M059J (cell line): ENCODE data around the gene MRPS2. TPM values are rescaled to one million over a fixed set of nuclear protein-coding genes. Genes with fewer than 3 reads are reported as not detected.
"Not testable (repeated sequence)": the region's sequence is repeated elsewhere in the genome, so short reads cannot be mapped to it uniquely, and the experiment has no call there.

Source experiments
- DNase-seq: peaks from one replicate; pipeline ENCODE4 v3.0.0-alpha.2; 2012; ENCODE audit warnings: low read depth
- total RNA-seq: library from RNA; depleted of rRNA; stranded (reverse); fragments of >200 nt; shearing (Covaris generic); gene quantifications from 2 replicates; pipeline ENCODE4 v1.2.3, GENCODE V29; 2014

MRPS2 gene
- total RNA-seq, 1 experiment from 2014 or later: 36.9 TPM

- DNase-seq: peak; percentile 88
These were observed 984 bp upstream of the MRPS2 start for GRCh38 chr9:135499326-135500070.

- no peak for DNase-seq
These were observed 384 bp upstream of the MRPS2 start for GRCh38 chr9:135500071-135500524.

GRCh38 chr9:135501261-135502167, 1.0 kb downstream of the MRPS2 start:
- no peak for DNase-seq

GRCh38 chr9:135502168-135502872, 1.8 kb downstream of the MRPS2 start:
- DNase-seq: no peak

GRCh38 chr9:135502873-135503321, 2.4 kb downstream of the MRPS2 start:
- no peak for DNase-seq

- DNase-seq: no peak
These were observed 3.1 kb downstream of the MRPS2 start for GRCh38 chr9:135503371-135504261.

GRCh38 chr9:135504262-135505243, 4.1 kb downstream of the MRPS2 start:
- peak; percentile 62 for DNase-seq

GRCh38 chr9:135505406-135506187, 5.1 kb downstream of the MRPS2 start:
- DNase-seq: no peak

GRCh38 chr9:135506327-135507103, 6.0 kb downstream of the MRPS2 start:
- no peak for DNase-seq

- no peak for DNase-seq
These were observed 6.9 kb downstream of the MRPS2 start for GRCh38 chr9:135507104-135508035.

- DNase-seq: no peak
These were observed 7.8 kb downstream of the MRPS2 start for GRCh38 chr9:135508211-135508820.

- DNase-seq: no peak
These were observed 9.0 kb downstream of the MRPS2 start for GRCh38 chr9:135509458-135509857.

- no peak for DNase-seq
These were observed 11.7 kb downstream of the MRPS2 start for GRCh38 chr9:135512241-135512603.

- DNase-seq: no peak
These were observed 12.4 kb downstream of the MRPS2 start for GRCh38 chr9:135512904-135513303.

GRCh38 chr9:135513351-135513846, 12.9 kb downstream of the MRPS2 start:
- no peak for DNase-seq

GRCh38 chr9:135513906-135514305, 13.4 kb downstream of the MRPS2 start:
- not testable (repeated sequence) for DNase-seq
